HepG2 (cell line): ENCODE data around the gene TMEM130. TPM values are rescaled to one million over a fixed set of nuclear protein-coding genes. Genes with fewer than 3 reads are reported as not detected.

ENCODE experiments used
- ATF2 ChIP-seq: sonication (generic); formaldehyde crosslinking; IDR thresholded peaks from 2 replicates; pipeline ENCODE4 v1.4.0; 2020; ENCODE audit warnings: missing genetic modification reagents
- CEBPZ ChIP-seq: IDR thresholded peaks from 2 replicates; pipeline ENCODE4 v1.6.1; 2012; ENCODE audit warnings: low read length, improper control_type of control experiment
- EHMT2 ChIP-seq: fragments of 200-600 bp; sonication (generic); IDR thresholded peaks from 2 replicates; pipeline ENCODE4 v1.7.0; 2017; ENCODE audit warnings: antibody characterized with exemption, low read depth, low read length, borderline replicate concordance
- ELF4 ChIP-seq: sonication (generic); formaldehyde crosslinking; IDR thresholded peaks from 2 replicates; pipeline ENCODE4 v1.5.0; 2020; ENCODE audit warnings: missing genetic modification reagents, mild to moderate bottlenecking, moderate library complexity, borderline replicate concordance
- GLI4 ChIP-seq: sonication (generic); formaldehyde crosslinking; IDR thresholded peaks from 2 replicates; pipeline ENCODE4 v1.5.1; 2020; ENCODE audit warnings: missing genetic modification reagents, mild to moderate bottlenecking, moderate library complexity, borderline replicate concordance
- HES4 ChIP-seq: sonication (generic); formaldehyde crosslinking; IDR thresholded peaks from 2 replicates; pipeline ENCODE4 v1.9.0; 2021; ENCODE audit warnings: mild to moderate bottlenecking, missing genetic modification reagents, borderline replicate concordance
- IRF2 ChIP-seq: IDR thresholded peaks from 2 replicates; pipeline ENCODE4 v1.6.1; 2018; ENCODE audit warnings: missing genetic modification reagents, missing compliant biosample characterization
- MYC ChIP-seq: sonication (generic); formaldehyde crosslinking; IDR thresholded peaks from 2 replicates; pipeline ENCODE4 v1.9.0; 2021; ENCODE audit warnings: missing genetic modification reagents, borderline replicate concordance
- NONO ChIP-seq, 2 experiments: fragments of 450-650 bp in 1 of 2; sonication (generic) in 1 of 2; formaldehyde crosslinking in 1 of 2; IDR thresholded peaks in 1 of 2; conservative IDR thresholded peaks in 1 of 2; 2 replicates each; pipeline versions ENCODE4 v1.6.1 to v1.8.0; 2017 to 2022; ENCODE audit warnings: mild to moderate bottlenecking in 1 of 2, missing genetic modification reagents in 1 of 2, moderate library complexity in 1 of 2
- PHF21A ChIP-seq: sonication (generic); formaldehyde crosslinking; IDR thresholded peaks from 2 replicates; pipeline ENCODE4 v1.5.0; 2020; ENCODE audit warnings: mild to moderate bottlenecking, missing genetic modification reagents
- PITX1 ChIP-seq: sonication (generic); formaldehyde crosslinking; IDR thresholded peaks from 2 replicates; pipeline ENCODE4 v1.5.1; 2020; ENCODE audit warnings: mild to moderate bottlenecking, missing genetic modification reagents
- RCOR2 ChIP-seq: IDR thresholded peaks from 2 replicates; pipeline ENCODE4 v1.6.1; 2016; ENCODE audit warnings: missing biosample characterization, missing genetic modification reagents
- REPIN1 ChIP-seq: sonication (generic); formaldehyde crosslinking; IDR thresholded peaks from 2 replicates; pipeline ENCODE4 v1.8.0; 2022; ENCODE audit warnings: missing genetic modification reagents, low read depth, mild to moderate bottlenecking, borderline replicate concordance
- RFX5 ChIP-seq: IDR thresholded peaks from 2 replicates; pipeline ENCODE4 v1.6.1; 2011; ENCODE audit warnings: low read depth, low read length, improper control_type of control experiment
- YEATS2 ChIP-seq: sonication (generic); formaldehyde crosslinking; IDR thresholded peaks from 2 replicates; pipeline ENCODE4 v1.4.0; 2020; ENCODE audit warnings: missing genetic modification reagents, borderline replicate concordance
- ZNF430 ChIP-seq: sonication (generic); formaldehyde crosslinking; IDR thresholded peaks from 2 replicates; pipeline ENCODE4 v1.9.0; 2021; ENCODE audit warnings: mild to moderate bottlenecking, missing genetic modification reagents
- ZNF674 ChIP-seq: sonication (generic); formaldehyde crosslinking; IDR thresholded peaks from 2 replicates; pipeline ENCODE4 v1.5.0; 2020; ENCODE audit warnings: low read depth, mild to moderate bottlenecking, missing genetic modification reagents
- ZNF703 ChIP-seq: sonication (generic); formaldehyde crosslinking; IDR thresholded peaks from 2 replicates; pipeline ENCODE4 v1.5.1; 2020; ENCODE audit warnings: missing genetic modification reagents, mild to moderate bottlenecking, moderate library complexity, borderline replicate concordance
- polyA plus RNA-seq, 8 experiments: library from polyadenylated mRNA; depleted of rRNA in 3 of 8; stranded (reverse) in 7 of 8; unstranded in 1 of 8; fragments of >200 nt; fragmentation: Illumina TruSeq in 4 of 8; extraction: Trizol in 4 of 8; gene quantifications; 2 replicates each; pipeline versions ENCODE4 v1.2.1 to v1.2.3, GENCODE V29; 2011 to 2016; ENCODE audit warnings: low read depth in 4 of 8, missing spikeins in 1 of 8, mixed read lengths in 1 of 8; ENCODE audit not compliant: insufficient read depth in 1 of 8
- total RNA-seq, 5 experiments: library from RNA; depleted of rRNA; stranded (reverse); fragments of >200 nt; fragmentation: Illumina TruSeq; extraction: Trizol; gene quantifications; 2 replicates each; pipeline ENCODE4 v1.2.3, GENCODE V29; 2016; ENCODE audit warnings: low read depth in 1 of 5
- TF ChIP-seq, protein P1 (sequence below): sonication (generic); formaldehyde crosslinking; IDR thresholded peaks from 2 replicates; pipeline ENCODE4 v1.4.0; 2020; ENCODE audit warnings: missing genetic modification reagents
- TF ChIP-seq, protein P2 (sequence below): sonication (generic); IDR thresholded peaks from 2 replicates; pipeline ENCODE4 v1.6.1; 2016; ENCODE audit warnings: low read depth, borderline replicate concordance

TMEM130 gene
- total and polyA plus RNA-seq, 2 of the 13 experiments (the other 11 are each of a cell fraction or from before 2014, with no cell fraction given) = not detected

- TF ChIP-seq CEBPZ = no peak
- TF ChIP-seq ZNF430 (CRISPR knock-in tag) = peak; percentile 47; the same call in 1 of the 2 replicates
- no peak for TF ChIP-seq EHMT2
- TF ChIP-seq GLI4 (CRISPR knock-in tag) = peak; percentile 82; the same call in 1 of the 2 replicates
- TF ChIP-seq, protein P1, sequence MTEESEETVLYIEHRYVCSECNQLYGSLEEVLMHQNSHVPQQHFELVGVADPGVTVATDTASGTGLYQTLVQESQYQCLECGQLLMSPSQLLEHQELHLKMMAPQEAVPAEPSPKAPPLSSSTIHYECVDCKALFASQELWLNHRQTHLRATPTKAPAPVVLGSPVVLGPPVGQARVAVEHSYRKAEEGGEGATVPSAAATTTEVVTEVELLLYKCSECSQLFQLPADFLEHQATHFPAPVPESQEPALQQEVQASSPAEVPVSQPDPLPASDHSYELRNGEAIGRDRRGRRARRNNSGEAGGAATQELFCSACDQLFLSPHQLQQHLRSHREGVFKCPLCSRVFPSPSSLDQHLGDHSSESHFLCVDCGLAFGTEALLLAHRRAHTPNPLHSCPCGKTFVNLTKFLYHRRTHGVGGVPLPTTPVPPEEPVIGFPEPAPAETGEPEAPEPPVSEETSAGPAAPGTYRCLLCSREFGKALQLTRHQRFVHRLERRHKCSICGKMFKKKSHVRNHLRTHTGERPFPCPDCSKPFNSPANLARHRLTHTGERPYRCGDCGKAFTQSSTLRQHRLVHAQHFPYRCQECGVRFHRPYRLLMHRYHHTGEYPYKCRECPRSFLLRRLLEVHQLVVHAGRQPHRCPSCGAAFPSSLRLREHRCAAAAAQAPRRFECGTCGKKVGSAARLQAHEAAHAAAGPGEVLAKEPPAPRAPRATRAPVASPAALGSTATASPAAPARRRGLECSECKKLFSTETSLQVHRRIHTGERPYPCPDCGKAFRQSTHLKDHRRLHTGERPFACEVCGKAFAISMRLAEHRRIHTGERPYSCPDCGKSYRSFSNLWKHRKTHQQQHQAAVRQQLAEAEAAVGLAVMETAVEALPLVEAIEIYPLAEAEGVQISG (CRISPR knock-in tag) = peak; percentile 99
- TF ChIP-seq ATF2 (CRISPR knock-in tag) = peak; percentile 14; the same call in 1 of the 2 replicates
- no peak for TF ChIP-seq ZNF674 (CRISPR knock-in tag)
- peak; percentile 61 for TF ChIP-seq MYC (CRISPR knock-in tag)
- TF ChIP-seq RCOR2 = no peak
- TF ChIP-seq ZNF703 = no peak
- TF ChIP-seq YEATS2 (CRISPR knock-in tag) = peak; percentile 85
- no peak for TF ChIP-seq PITX1 (CRISPR knock-in tag)
- no peak for TF ChIP-seq NONO (IDR thresholded peaks at IDR 0.05)
- TF ChIP-seq NONO (CRISPR knock-in tag; conservative IDR thresholded peaks at IDR 0.05) = peak; percentile 40
- TF ChIP-seq IRF2 (CRISPR knock-in tag) = no peak
- no peak; the same call in 1 of the 2 replicates for TF ChIP-seq PHF21A (CRISPR knock-in tag)
- TF ChIP-seq REPIN1 (CRISPR knock-in tag) = no peak
- TF ChIP-seq HES4 (CRISPR knock-in tag) = no peak; the same call in 1 of the 2 replicates
- TF ChIP-seq, protein P2, sequence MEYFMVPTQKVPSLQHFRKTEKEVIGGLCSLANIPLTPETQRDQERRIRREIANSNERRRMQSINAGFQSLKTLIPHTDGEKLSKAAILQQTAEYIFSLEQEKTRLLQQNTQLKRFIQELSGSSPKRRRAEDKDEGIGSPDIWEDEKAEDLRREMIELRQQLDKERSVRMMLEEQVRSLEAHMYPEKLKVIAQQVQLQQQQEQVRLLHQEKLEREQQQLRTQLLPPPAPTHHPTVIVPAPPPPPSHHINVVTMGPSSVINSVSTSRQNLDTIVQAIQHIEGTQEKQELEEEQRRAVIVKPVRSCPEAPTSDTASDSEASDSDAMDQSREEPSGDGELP = no peak
- no peak for TF ChIP-seq ELF4
- no peak for TF ChIP-seq RFX5
Observed at GRCh38 chr7:98878365-98879197, 8.8 kb upstream of the TMEM130 start, which contains the start of gene TRRAP (continued).
